Measurements from ENCODE around the gene ERICH4. TPM values are rescaled to one million over a fixed set of nuclear protein-coding genes. Genes with fewer than 3 reads are reported as not detected.
A peak's percentile ranks its signal among the peaks of the same experiment; 100 is the strongest.
"Not testable (repeated sequence)": the region's sequence is repeated elsewhere in the genome, so short reads cannot be mapped to it uniquely, and the experiment has no call there.

The ERICH4 gene
- total RNA-seq, 1 donor from 2014 or later: not detected

- H3K9me3 Mint-ChIP-seq: no peaks in the 10 kb centered on the region
- no peak for DNase-seq
- CTCF ChIA-PET: interaction anchor here (0.8 to 1.8 kb wide), 3 partner anchors 105 to 114 kb away, joined by 3 to 7 read pairs (median 4); no protein-coding TSS in a partner anchor
- no peak for TF ChIP-seq CTCF (IDR thresholded peaks at IDR 0.05)
- H3K27me3 Mint-ChIP-seq: peaks cover 8% of the 10 kb centered on the region
- no peaks in the 10 kb centered on the region for H3K36me3 Mint-ChIP-seq (ENCODE audit: low read depth)
- no peak overlapping the region for H3K27ac Mint-ChIP-seq
- peaks cover 27% of the 10 kb centered on the region for H3K4me1 Mint-ChIP-seq
- H3K4me3 Mint-ChIP-seq: no peak overlapping the region
- POLR2A ChIA-PET: interaction anchor here (0.9 to 1.2 kb wide), 3 partner anchors 65 to 112 kb away, joined by 3 read pairs; no protein-coding TSS in a partner anchor
- ATAC-seq (ENCODE audit: low read depth): no peak
- intact Hi-C loops (cut with micrococcal nuclease): no loop called here
Measured at GRCh38 chr19:41456342-41456918, 13.5 kb downstream of the ERICH4 start.

- Mint-ChIP-seq H3K27me3 (peaks cover 8% of the 10 kb centered on the region), H3K9me3 (no peaks in the 10 kb centered on the region), H3K27ac (peak overlapping the region; percentile 50), H3K36me3 (ENCODE audit: low read depth) (no peaks in the 10 kb centered on the region), H3K4me1 (peaks cover 29% of the 10 kb centered on the region), H3K4me3 (no peak overlapping the region)
- POLR2A ChIA-PET: interaction anchor here (1.2 kb wide), 1 partner anchor 92 kb away, joined by 3 read pairs; no protein-coding TSS in a partner anchor
- no peak for DNase-seq
- TF ChIP-seq CTCF (IDR thresholded peaks at IDR 0.05): no peak
- ATAC-seq (ENCODE audit: low read depth): peak; percentile 47
- intact Hi-C loops (cut with micrococcal nuclease): no loop called here
- CTCF ChIA-PET: interaction anchor here (1.8 kb wide), 1 partner anchor 107 kb away, joined by 7 read pairs; no protein-coding TSS in a partner anchor
Measured at GRCh38 chr19:41457241-41457640, 14.3 kb downstream of the ERICH4 start.

DNA sequence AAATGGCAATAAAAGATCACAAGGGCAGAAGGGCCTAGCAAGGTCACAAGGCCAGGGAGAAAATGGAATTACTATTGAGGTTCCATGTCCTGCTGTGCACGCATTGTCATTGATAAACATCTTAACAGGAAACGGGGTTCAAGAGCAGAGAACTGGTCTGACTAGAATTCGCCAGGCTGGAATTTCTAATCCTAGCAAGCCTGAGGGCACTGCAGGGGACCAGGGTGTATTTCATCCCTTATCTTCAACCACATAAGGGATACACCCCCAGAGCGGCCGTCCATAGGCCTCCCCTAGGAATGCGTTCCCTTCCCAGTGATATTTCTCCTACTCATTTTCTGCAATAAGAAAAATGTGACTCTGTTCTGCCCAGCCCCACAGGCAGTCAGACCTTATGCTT lies 19.5 kb downstream of the ERICH4 start:
- H3K4me3 Mint-ChIP-seq: peak overlapping the region; percentile 7
- intact Hi-C loops (cut with micrococcal nuclease): loop anchor here (2.0 kb wide), 2 partner anchors 14 to 72 kb away; no protein-coding TSS in a partner anchor
- H3K9me3 Mint-ChIP-seq: no peaks in the 10 kb centered on the region
- no peak for ATAC-seq (ENCODE audit: low read depth)
- H3K27me3 Mint-ChIP-seq: peaks cover 16% of the 10 kb centered on the region
- H3K4me1 Mint-ChIP-seq: peaks cover 31% of the 10 kb centered on the region
- ChIA-PET POLR2A (no interaction called here), CTCF (no interaction called here)
- TF ChIP-seq CTCF (IDR thresholded peaks at IDR 0.05): no peak
- peak overlapping the region; percentile 93 for H3K27ac Mint-ChIP-seq
- DNase-seq: no peak
- H3K36me3 Mint-ChIP-seq (ENCODE audit: low read depth): no peaks in the 10 kb centered on the region

- peaks cover 14% of the 10 kb centered on the region for H3K27me3 Mint-ChIP-seq
Measured at GRCh38 chr19:41463257-41464256, 20.6 kb downstream of the ERICH4 start.

DNA sequence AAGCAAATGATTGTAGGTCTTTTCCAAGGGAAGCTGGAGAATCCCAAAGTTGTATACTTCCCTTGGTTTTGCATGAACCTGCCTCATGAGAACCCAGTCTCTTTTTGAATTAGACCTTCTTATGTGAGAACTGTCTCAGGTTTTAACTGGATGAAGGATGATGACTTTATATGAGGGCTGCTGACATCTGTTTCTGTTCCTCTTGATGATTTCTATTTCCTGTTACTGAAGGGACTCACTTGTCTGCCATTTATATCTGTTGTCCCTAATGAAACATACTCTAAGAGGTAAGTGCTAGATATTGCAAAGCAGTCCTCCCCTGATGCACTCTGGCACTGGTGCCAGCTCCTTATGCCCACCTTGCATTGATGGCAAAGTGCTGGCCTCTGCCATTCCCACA lies 33.6 kb downstream of the ERICH4 start:
- H3K36me3 Mint-ChIP-seq (ENCODE audit: low read depth): no peaks in the 10 kb centered on the region
- peaks cover 28% of the 10 kb centered on the region for H3K27me3 Mint-ChIP-seq
- H3K4me3 Mint-ChIP-seq: no peak overlapping the region
- POLR2A ChIA-PET: no interaction called here
- peaks cover 2% of the 10 kb centered on the region for H3K9me3 Mint-ChIP-seq
- H3K27ac Mint-ChIP-seq: peak overlapping the region; percentile 67
- DNase-seq (no peak), ATAC-seq (ENCODE audit: low read depth) (peak; percentile 57)
- CTCF ChIA-PET: no interaction called here
- intact Hi-C loops (cut with micrococcal nuclease): loop anchor here (5.0 kb wide), 1 partner anchor 41 kb away; no protein-coding TSS in a partner anchor
- H3K4me1 Mint-ChIP-seq: peaks cover 17% of the 10 kb centered on the region
- no peak for TF ChIP-seq CTCF (IDR thresholded peaks at IDR 0.05)

More at GRCh38 chr19:41463257-41464256, 20.6 kb downstream of the ERICH4 start:
- not testable (repeated sequence) for H3K36me3 Mint-ChIP-seq (ENCODE audit: low read depth); H3K9me3 Mint-ChIP-seq
- POLR2A ChIA-PET: interaction anchor here (0.6 kb wide), 2 partner anchors 58 to 112 kb away, joined by 3 to 5 read pairs; partner anchors contain the start of gene CEACAM21
- peak; percentile 51 for DNase-seq
- intact Hi-C loops (cut with micrococcal nuclease): loop anchor here (2.0 kb wide), 3 partner anchors 15 to 71 kb away; no protein-coding TSS in a partner anchor
- Mint-ChIP-seq H3K4me3 (peak overlapping the region; percentile 61), H3K27ac (peak overlapping the region; percentile 93), H3K4me1 (peaks cover 29% of the 10 kb centered on the region)
- CTCF ChIA-PET: interaction anchor here (0.7 to 1.0 kb wide), 2 partner anchors 15 to 100 kb away, joined by 3 read pairs; no protein-coding TSS in a partner anchor
- ATAC-seq (ENCODE audit: low read depth): peak; percentile 73

Measured in activated B cell treated with CpG ODN at 0.5 μM for 24 hours (primary cell).